IMR-90 (cell line): ENCODE data around the gene GRIN2D.

Experiments used
- CHD1 ChIP-seq: IDR thresholded peaks from 2 replicates; pipeline ENCODE4 v1.6.1; 2012; ENCODE audit warnings: low read depth, low read length, improper control_type of control experiment
- FOS ChIP-seq: fragments of 150-350 bp; IDR thresholded peaks from 2 replicates; pipeline ENCODE4 v1.6.1; 2016; ENCODE audit warnings: low read depth, low read length
- MAFK ChIP-seq: IDR thresholded peaks from 2 replicates; pipeline ENCODE4 v1.6.1; 2012; ENCODE audit warnings: low read depth, low read length, improper control_type of control experiment
- POLR2A ChIP-seq: IDR thresholded peaks from 2 replicates; pipeline ENCODE4 v1.6.1; 2012; ENCODE audit warnings: mild to moderate bottlenecking, low read depth, low read length
- RAD21 ChIP-seq: IDR thresholded peaks from 2 replicates; pipeline ENCODE4 v1.6.1; 2012; ENCODE audit warnings: low read length, improper control_type of control experiment
- TF ChIP-seq, protein P1 (sequence below): conservative IDR thresholded peaks from 2 replicates; pipeline ENCODE4 v1.5.1; 2012; ENCODE audit warnings: mild to moderate bottlenecking, low read depth, low read length, improper control_type of control experiment
- TF ChIP-seq, protein P2 (sequence below): fragments of 150-350 bp; IDR thresholded peaks from 2 replicates; pipeline ENCODE4 v1.6.1; 2017; ENCODE audit warnings: mild to moderate bottlenecking, antibody characterized with exemption, low read length, low read depth

DNA sequence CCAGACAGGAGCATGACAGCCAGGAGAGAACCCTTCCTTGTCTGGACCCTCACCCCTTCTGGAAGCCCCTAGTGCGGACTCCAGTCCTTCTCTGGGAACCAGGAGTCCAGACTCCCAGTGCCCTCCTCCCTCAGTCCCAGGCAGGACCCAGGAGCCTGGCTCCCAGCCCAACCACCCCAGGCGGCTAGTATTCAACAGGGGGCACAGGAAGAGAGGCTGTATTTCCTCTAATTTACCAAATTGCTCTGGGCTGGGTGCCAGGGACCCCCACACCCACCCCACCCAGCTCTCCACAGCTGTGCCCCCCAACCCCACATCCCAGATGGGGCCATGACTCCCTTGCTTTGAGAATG lies 3.3 kb downstream of the GRIN2D start:
- TF ChIP-seq, protein P1, sequence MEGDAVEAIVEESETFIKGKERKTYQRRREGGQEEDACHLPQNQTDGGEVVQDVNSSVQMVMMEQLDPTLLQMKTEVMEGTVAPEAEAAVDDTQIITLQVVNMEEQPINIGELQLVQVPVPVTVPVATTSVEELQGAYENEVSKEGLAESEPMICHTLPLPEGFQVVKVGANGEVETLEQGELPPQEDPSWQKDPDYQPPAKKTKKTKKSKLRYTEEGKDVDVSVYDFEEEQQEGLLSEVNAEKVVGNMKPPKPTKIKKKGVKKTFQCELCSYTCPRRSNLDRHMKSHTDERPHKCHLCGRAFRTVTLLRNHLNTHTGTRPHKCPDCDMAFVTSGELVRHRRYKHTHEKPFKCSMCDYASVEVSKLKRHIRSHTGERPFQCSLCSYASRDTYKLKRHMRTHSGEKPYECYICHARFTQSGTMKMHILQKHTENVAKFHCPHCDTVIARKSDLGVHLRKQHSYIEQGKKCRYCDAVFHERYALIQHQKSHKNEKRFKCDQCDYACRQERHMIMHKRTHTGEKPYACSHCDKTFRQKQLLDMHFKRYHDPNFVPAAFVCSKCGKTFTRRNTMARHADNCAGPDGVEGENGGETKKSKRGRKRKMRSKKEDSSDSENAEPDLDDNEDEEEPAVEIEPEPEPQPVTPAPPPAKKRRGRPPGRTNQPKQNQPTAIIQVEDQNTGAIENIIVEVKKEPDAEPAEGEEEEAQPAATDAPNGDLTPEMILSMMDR: no peak
- TF ChIP-seq RAD21: no peak
- no peak for TF ChIP-seq FOS
- TF ChIP-seq, protein P2, sequence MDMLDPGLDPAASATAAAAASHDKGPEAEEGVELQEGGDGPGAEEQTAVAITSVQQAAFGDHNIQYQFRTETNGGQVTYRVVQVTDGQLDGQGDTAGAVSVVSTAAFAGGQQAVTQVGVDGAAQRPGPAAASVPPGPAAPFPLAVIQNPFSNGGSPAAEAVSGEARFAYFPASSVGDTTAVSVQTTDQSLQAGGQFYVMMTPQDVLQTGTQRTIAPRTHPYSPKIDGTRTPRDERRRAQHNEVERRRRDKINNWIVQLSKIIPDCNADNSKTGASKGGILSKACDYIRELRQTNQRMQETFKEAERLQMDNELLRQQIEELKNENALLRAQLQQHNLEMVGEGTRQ: no peak
- TF ChIP-seq MAFK: no peak
- TF ChIP-seq CHD1: no peak
- TF ChIP-seq POLR2A: no peak
